Astrocyte (in vitro differentiated cells and primary cell): Measurements from ENCODE around the gene SFRP2. TPM values are rescaled to one million over a fixed set of nuclear protein-coding genes. Genes with fewer than 3 reads are reported as not detected.

ENCODE experiments used
- DNase-seq: peaks from one replicate; pipeline ENCODE4 v3.0.0-alpha.2; 2010; ENCODE audit warnings: low read depth
- FAIRE-seq: peaks from 2 replicates; lab custom pipeline; 2011; peaks lifted over from hg19 to GRCh38; lab: Jason Lieb, UNC
- H2AFZ ChIP-seq: 2 replicates; pipeline ENCODE4 v1.6.0; 2012; ENCODE audit warnings: low read depth, low read length, inconsistent platforms
- H3K27ac ChIP-seq: 2 replicates; pipeline ENCODE4 v1.5.1; 2011; ENCODE audit warnings: low read depth, low read length, inconsistent platforms
- H3K27me3 ChIP-seq: 2 replicates; pipeline ENCODE4 v1.6.0; 2011; ENCODE audit warnings: low read length, inconsistent platforms; ENCODE audit not compliant: insufficient read depth
- H3K36me3 ChIP-seq: 2 replicates; pipeline ENCODE4 v1.5.1; 2011; ENCODE audit warnings: low read length, inconsistent platforms; ENCODE audit not compliant: insufficient read depth
- H3K4me1 ChIP-seq: 2 replicates; pipeline ENCODE4 v1.5.1; 2011; ENCODE audit warnings: low read length, inconsistent platforms; ENCODE audit not compliant: insufficient read depth
- H3K4me2 ChIP-seq: 2 replicates; pipeline ENCODE4 v1.6.0; 2012; ENCODE audit warnings: low read length, inconsistent platforms
- H3K4me3 ChIP-seq: 2 replicates; pipeline ENCODE4 v1.5.1; 2011; ENCODE audit warnings: low read depth, mild to moderate bottlenecking, low read length, inconsistent platforms; ENCODE audit not compliant: insufficient read depth
- H3K79me2 ChIP-seq: 2 replicates; pipeline ENCODE4 v1.6.0; 2012; ENCODE audit warnings: mild to moderate bottlenecking, low read length, inconsistent platforms; ENCODE audit not compliant: insufficient read depth
- H3K9ac ChIP-seq: 2 replicates; pipeline ENCODE4 v1.6.0; 2012; ENCODE audit warnings: mild to moderate bottlenecking, low read length, inconsistent platforms
- H3K9me3 ChIP-seq: 2 replicates; pipeline ENCODE4 v1.5.1; 2012; ENCODE audit warnings: low read depth, mild to moderate bottlenecking, low read length, inconsistent platforms; ENCODE audit not compliant: insufficient read depth
- H4K20me1 ChIP-seq: 2 replicates; pipeline ENCODE4 v1.6.0; 2012; ENCODE audit warnings: low read length, inconsistent platforms; ENCODE audit not compliant: insufficient read depth
- H3K27ac Mint-ChIP-seq: one replicate; pipeline ENCODE4 v1.8.0; 2021; ENCODE audit warnings: mild to moderate bottlenecking, mixed read lengths; ENCODE audit not compliant: unreplicated experiment
- H3K27me3 Mint-ChIP-seq: one replicate; pipeline ENCODE4 v1.8.0; 2021; ENCODE audit warnings: low read depth, mixed read lengths; ENCODE audit not compliant: unreplicated experiment
- H3K36me3 Mint-ChIP-seq: one replicate; pipeline ENCODE4 v1.8.0; 2021; ENCODE audit warnings: low read depth, mixed read lengths; ENCODE audit not compliant: unreplicated experiment
- H3K4me1 Mint-ChIP-seq: one replicate; pipeline ENCODE4 v1.8.0; 2021; ENCODE audit warnings: low read depth, mixed read lengths; ENCODE audit not compliant: unreplicated experiment
- H3K4me3 Mint-ChIP-seq: one replicate; pipeline ENCODE4 v1.8.0; 2021; ENCODE audit warnings: mild to moderate bottlenecking, moderate library complexity, mixed read lengths; ENCODE audit not compliant: unreplicated experiment
- H3K9me3 Mint-ChIP-seq: one replicate; pipeline ENCODE4 v1.8.0; 2021; ENCODE audit warnings: mild to moderate bottlenecking, mixed read lengths; ENCODE audit not compliant: unreplicated experiment
- CTCF ChIP-seq: IDR thresholded peaks from 2 replicates; pipeline ENCODE4 v1.5.1; 2011; ENCODE audit warnings: low read depth, mild to moderate bottlenecking, inconsistent platforms, low read length, moderate library complexity; ENCODE audit not compliant: insufficient read depth
- EZH2 ChIP-seq: IDR thresholded peaks from 2 replicates; pipeline ENCODE4 v1.6.1; 2012; ENCODE audit warnings: mild to moderate bottlenecking, low read length, inconsistent platforms; ENCODE audit not compliant: insufficient read depth
- total RNA-seq: library from RNA; stranded (reverse); gene quantifications from 2 replicates; pipeline ENCODE4 v1.2.1, GENCODE V29; 2021

Gene SFRP2
- total RNA-seq, 1 donor from 2014 or later, result 92.8 TPM

- peaks cover 12% of the 10 kb centered on the region for H3K27me3 Mint-ChIP-seq
- no peak overlapping the region for H3K27ac Mint-ChIP-seq
- H2AFZ ChIP-seq, result no peak overlapping the region
- H4K20me1 ChIP-seq, result no peaks in the 10 kb centered on the region
- no peaks in the 10 kb centered on the region for H3K79me2 ChIP-seq
- peaks cover 3% of the 10 kb centered on the region for H3K4me1 Mint-ChIP-seq
- H3K4me3 ChIP-seq, result no peak overlapping the region
- TF ChIP-seq EZH2, result no peak
- no peak for TF ChIP-seq CTCF
- no peak for FAIRE-seq
- H3K9ac ChIP-seq, result no peak overlapping the region
- no peak overlapping the region for H3K4me3 Mint-ChIP-seq
- H3K27me3 ChIP-seq, result peaks cover 14% of the 10 kb centered on the region
- H3K9me3 ChIP-seq, result no peaks in the 10 kb centered on the region
- H3K36me3 ChIP-seq, result no peaks in the 10 kb centered on the region
- H3K36me3 Mint-ChIP-seq, result no peaks in the 10 kb centered on the region
- H3K4me2 ChIP-seq, result no peak overlapping the region
- H3K27ac ChIP-seq, result no peak overlapping the region
- no peak for DNase-seq
- H3K9me3 Mint-ChIP-seq, result no peaks in the 10 kb centered on the region
- no peaks in the 10 kb centered on the region for H3K4me1 ChIP-seq
Observed at GRCh38 chr4:153798901-153799693, 10.2 kb upstream of the SFRP2 start.

GRCh38 chr4:153798420-153798819 lies 9.5 kb upstream of the SFRP2 start:
- no peak overlapping the region for H3K9ac ChIP-seq
- FAIRE-seq (no peak), DNase-seq (no peak)
- TF ChIP-seq CTCF, result no peak
- TF ChIP-seq EZH2, result no peak
- H2AFZ ChIP-seq, result no peak overlapping the region
- H3K79me2 ChIP-seq, result no peaks in the 10 kb centered on the region
- H3K4me2 ChIP-seq, result no peak overlapping the region
- no peak overlapping the region for H3K27ac ChIP-seq
- peaks cover 20% of the 10 kb centered on the region for H3K27me3 ChIP-seq
- no peak overlapping the region for H3K27ac Mint-ChIP-seq
- no peaks in the 10 kb centered on the region for H3K9me3 ChIP-seq
- H4K20me1 ChIP-seq, result no peaks in the 10 kb centered on the region
- H3K4me3 ChIP-seq, result no peak overlapping the region
- peaks cover 6% of the 10 kb centered on the region for H3K4me1 Mint-ChIP-seq
- H3K9me3 Mint-ChIP-seq, result no peaks in the 10 kb centered on the region
- H3K36me3 Mint-ChIP-seq, result no peaks in the 10 kb centered on the region
- H3K36me3 ChIP-seq, result no peaks in the 10 kb centered on the region
- peaks cover 14% of the 10 kb centered on the region for H3K27me3 Mint-ChIP-seq
- no peaks in the 10 kb centered on the region for H3K4me1 ChIP-seq
- H3K4me3 Mint-ChIP-seq, result no peak overlapping the region

- no peaks in the 10 kb centered on the region for H3K9me3 ChIP-seq
- H3K4me1 ChIP-seq, result peaks cover 14% of the 10 kb centered on the region
- no peak for TF ChIP-seq CTCF
- no peak for TF ChIP-seq EZH2
- H3K9ac ChIP-seq, result no peak overlapping the region
- DNase-seq (no peak), FAIRE-seq (no peak)
- Mint-ChIP-seq H3K9me3 (no peaks in the 10 kb centered on the region), H3K36me3 (peaks cover 5% of the 10 kb centered on the region), H3K27me3 (peaks cover 37% of the 10 kb centered on the region), H3K4me3 (no peak overlapping the region), H3K27ac (no peak overlapping the region), H3K4me1 (peaks cover 12% of the 10 kb centered on the region)
- H3K79me2 ChIP-seq, result no peaks in the 10 kb centered on the region
- peaks cover 59% of the 10 kb centered on the region for H3K27me3 ChIP-seq
- H4K20me1 ChIP-seq, result no peaks in the 10 kb centered on the region
- H2AFZ ChIP-seq, result no peak overlapping the region
- H3K36me3 ChIP-seq, result no peaks in the 10 kb centered on the region
- no peak overlapping the region for H3K4me3 ChIP-seq
- no peak overlapping the region for H3K4me2 ChIP-seq
- H3K27ac ChIP-seq, result no peak overlapping the region
Observed at GRCh38 chr4:153794006-153794405, 5.1 kb upstream of the SFRP2 start.
